ENCODE data around the gene SNTB2.
A peak's percentile ranks its signal among the peaks of the same experiment; 100 is the strongest.

Gene SNTB2

DNA sequence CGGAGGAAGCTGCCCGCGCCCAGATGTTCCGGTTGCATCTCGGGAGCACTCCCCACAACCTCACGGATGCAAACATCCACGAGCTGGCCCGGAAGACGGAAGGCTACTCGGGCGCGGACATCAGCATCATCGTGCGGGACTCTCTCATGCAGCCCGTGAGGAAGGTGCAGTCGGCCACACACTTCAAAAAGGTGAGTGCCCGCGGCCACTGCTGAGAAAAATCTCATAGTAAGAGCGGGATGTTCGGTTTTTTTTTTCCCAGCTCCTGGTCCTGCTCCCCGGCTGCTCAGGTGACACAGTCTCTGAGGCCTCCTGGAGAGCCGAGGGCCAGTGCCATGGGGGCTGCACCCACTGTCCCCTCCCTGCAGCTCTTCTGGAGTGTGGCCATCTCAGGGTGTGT is 134.1 kb downstream of the SNTB2 start:
- DNase-seq, result no peak

DNA sequence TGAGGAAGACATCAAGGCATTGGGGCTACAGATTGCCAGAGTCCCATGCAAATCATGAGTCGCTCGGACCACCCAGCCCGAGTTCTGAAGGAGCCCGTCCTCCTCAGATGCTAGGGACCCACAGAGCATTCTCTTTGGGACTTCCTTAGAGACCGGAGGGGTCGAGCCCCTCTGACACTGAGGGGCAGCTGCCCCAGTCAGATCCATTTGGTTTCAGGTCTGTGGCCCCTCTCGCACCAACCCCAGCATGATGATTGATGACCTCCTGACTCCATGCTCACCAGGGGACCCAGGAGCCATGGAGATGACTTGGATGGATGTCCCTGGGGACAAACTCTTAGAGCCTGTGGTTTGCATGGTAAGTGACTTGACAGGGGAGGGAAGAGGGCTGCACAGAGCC is 135.4 kb downstream of the SNTB2 start:
- no peak for DNase-seq

DNA sequence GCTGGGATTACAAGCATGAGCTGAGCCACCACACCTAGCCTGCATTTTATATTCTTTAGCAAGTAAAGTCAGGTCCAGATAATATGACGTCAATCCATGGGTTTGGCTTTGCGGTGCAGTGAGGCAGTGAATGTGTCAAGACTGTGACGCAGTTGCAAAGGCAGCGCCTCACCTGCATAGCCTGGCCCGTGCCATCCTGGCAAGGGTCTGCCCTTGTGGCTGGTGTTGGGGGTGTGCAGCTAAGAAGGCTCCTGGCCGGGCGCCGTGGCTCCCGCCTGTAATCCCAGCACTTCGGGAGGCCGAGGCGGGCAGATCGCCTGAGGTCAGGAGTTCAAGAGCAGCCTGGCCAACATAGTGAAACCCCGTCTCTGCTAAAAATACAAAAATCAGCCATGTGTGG is 136.5 kb downstream of the SNTB2 start:
- no peak for DNase-seq

DNA sequence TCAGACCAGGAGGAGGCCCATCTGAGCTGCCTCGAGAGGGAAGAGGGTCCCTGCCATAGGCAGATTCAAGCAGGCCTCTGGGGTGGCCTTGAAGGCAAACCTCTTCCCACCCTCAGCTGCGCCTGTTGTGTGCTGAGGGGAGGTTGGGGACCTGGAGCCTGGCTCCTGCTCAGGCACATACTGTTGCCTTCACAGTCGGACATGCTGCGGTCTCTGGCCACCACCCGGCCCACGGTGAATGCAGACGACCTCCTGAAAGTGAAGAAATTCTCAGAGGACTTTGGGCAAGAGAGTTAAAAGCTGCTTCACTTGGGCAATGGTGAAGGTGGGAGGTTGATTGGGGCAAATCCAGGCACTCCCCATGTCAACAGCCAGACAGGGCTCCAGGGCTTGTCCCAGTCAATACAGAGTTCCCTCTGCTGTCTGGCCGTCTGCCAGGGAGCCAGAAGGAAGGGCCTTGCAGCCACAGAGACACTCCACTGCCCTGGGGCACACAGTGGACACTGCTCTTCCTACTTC is 137.1 kb downstream of the SNTB2 start:
- DNase-seq, result no peak

DNA sequence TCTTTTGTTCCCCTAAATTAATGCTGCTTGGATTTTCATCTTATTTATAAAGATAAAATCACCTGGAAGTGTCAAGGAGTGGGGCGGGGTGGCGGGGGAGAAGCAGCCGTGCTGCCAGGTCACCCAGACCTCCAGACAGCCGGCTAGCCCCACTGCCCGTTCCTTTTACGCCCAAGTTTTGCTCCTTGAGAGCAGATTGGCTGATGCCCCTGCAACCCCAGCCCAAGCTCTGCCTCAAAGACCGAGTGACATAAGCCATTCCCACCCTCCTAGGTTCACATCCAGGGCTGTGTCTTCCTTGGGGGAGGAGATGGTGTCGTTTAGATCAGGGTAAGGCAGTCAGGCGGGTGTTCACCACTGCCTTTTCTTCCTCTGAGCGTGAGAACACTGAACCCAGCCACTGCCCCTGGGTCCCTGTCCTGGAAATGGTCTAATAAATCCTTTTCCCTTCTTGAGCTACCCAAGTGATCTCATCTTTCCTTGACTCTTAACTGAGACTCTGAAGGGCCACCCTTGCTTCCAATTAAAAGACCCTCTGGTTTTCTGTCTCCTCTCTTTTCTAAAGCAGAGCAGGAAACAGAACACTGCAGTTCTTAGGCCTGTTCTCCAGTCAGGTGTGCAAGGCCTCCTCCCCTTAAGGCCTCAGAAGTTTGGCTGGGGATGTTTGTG is 137.8 kb downstream of the SNTB2 start:
- DNase-seq, result no peak

DNA sequence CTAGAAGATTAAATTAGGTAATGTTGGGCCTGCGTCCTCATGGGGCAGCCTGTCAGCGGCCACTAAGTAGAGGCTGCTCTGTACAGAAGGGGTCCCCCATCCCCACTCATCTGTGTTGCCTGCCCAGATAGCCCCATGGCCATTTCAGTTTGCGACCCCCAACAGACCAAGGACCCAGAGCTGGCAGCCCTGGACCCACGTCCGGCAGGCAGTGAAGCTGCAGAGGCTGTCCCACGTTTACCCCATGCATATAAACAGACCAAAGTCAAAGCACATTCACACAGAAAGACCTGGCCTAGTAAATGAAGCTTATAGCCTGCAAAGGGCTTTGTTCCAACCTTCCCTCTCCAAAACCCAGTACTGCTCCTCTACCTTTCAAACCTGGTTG is 138.8 kb downstream of the SNTB2 start:
- DNase-seq, result no peak

DNA sequence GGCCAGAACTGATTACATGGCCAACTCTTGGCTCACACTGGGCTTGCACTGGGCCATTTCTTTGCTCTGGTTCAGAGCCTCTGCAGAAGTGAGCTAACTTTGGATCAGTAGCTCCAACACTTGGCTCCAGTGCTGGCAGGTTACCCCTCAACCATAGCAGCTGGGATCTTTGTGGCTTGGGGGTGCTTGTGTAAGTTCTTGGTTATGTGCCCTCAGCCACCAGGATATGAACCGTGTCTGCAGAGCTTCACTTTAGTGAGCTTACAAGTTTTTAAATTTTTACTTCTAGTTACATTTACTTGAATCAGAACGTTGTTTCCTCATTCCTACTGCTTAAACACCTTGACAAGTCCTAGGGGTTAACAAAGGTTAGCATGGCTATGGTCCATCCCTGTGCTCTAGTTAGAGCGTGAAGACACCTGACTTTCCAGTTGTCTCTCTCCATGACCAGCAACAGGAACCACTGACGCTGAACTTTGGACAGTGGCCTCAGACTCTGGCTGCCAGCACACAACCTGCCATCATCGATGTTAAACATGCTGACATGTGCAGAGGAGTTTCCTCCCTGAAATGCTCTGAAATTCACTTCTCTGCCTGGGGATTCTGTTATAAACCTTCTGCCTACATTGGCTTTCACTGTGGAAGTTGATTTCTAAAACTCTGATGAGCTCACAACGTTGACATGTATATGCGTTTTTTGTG is 139.4 kb downstream of the SNTB2 start:
- DNase-seq, result no peak

DNA sequence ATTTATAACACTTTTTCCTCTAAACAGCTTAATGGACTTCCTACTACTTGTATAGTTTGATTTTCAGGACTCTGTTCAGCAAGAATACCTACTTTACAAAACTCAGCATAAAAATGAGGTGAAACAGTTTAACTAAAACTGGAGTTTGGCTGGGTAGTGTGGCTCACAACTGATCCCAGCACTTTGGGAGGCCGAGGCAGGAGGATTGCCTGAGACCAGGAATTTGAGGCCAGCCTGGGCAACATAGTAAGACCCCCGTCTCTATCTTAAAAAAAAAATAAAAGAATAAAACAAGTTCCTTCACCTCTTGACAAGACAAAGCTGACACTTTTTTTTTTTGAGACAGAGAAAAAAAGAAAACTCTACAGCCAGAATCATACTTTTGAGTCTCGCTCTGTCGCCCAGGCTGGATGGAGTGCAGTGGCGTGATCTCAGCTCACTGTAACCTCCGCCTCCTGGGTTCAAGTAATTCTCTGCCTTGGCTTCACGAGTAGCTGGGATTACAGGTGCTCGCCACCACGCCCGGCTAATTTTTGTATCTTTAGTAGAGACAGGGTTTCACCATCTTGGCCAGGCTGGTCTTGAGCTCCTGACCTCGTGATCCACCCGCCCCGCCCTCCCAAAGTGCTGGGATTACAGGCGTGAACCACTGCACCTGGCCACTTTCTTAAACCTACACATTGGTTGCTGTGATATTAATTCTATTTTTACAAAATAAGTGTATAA is 140.8 kb downstream of the SNTB2 start:
- DNase-seq, result no peak

DNA sequence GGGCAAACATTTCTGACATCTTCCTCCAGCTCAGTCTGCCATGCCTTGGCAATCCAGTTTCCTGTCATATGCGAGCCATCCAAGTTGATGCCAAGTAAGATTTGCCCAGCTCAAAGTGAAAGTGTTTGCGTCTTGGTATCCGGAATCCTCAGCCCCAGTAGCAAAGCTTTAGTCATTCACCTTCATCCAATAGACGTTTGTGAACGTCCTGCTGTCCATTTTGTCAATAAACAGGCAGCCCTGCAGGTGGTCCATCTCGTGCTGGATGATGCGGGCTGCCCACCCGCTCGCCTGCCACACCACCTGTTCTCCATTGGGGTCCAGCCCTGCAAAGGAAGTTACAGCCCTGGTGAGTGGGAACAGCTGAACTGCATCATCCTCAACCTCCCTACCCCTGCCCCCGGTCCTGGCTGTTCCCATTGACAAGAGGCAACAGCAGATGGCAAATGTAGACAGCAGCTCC is 141.9 kb downstream of the SNTB2 start:
- peak in 1 of 2 experiments; percentile 55 for DNase-seq

DNA sequence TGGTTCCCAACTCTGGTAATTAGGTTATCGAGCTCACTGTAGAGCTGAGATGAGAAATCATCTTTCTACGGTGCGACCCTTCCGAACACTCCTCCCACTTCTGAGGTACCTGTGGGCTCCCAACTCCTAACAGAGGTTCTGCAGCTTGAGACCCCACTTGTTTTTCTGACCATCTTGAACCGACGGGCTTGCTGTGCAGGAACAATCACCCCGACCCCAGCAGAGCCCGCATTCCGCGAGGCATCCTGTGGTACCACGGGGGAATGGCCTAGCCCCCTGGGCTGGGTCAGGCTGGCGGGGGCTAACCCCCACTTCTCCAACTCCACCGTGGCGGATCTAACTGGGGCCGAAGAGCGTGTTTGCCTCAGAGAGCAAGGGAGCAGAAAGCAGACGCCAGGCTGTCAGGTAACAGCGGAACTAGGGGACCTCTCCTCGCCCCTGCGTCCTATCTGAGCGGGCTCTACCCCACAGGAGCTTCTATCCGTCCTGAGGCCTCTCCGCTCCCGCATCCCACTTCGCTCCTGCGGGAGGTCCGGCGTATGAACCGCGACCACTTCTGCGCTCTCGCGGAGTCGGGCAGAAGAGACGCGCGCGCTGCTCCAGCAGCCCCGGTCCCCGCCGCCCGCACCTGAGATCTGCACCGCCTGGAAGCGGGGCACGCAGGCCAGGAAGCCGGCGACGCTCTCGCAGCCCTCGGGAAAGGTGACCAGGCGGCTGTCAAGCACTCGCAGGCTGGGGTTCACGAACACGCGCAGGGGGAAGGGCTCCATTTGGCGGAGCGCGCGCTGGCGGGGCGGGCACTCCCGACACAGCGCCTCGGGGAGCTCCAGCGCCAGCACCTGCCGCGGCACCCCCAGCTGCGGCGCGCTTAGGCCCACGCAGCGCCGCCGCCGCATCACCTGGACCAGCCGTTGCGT is 142.7 kb downstream of the SNTB2 start:
- no peak for DNase-seq

DNA sequence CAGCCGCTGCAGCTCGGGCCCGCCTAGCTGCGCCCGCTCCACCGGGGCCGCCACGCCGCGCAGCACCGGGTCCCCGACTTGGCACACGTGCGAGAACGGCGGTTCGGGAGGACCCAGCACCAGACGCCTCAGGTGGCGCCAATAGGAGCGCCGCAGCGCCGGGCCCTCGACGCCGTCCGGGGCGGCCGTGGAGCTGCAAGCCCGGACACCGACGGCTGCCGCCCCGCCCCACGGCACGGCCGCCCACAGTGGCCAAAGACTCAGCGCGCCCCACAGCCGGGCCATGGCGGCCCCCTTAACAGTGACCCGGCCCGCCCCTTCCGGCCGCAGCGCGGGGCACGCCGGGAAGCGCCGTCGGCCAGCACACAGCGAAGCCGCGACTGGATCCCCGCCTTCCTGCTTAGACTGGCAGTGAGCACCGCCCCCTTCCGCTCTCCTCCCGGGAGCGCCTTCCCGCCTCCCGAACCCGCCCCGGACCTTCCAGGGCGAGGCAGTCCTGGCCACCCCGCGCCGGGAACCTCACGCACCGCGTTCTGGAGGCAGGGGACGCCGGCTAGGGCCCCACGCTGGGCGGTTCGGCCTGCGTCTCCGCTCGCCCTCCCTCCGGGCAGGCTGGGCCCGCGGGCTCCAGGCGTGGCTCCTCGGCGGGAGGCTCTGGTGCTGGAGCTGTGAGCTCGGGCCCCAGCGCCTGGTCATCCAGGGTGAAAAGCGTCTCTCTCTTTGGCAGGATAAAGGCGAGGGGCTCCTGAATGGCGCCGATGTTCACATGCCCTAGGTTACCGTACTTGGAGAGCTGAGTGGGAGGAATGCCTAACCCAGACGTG is 143.5 kb downstream of the SNTB2 start, which contains the start of gene PDF:
PDF (minus strand) TSS at position 303 of the 824 bp plus-strand sequence; CDS start at position 285, 18 bp downstream.
- peak; percentile 72 to 86 for DNase-seq

DNA sequence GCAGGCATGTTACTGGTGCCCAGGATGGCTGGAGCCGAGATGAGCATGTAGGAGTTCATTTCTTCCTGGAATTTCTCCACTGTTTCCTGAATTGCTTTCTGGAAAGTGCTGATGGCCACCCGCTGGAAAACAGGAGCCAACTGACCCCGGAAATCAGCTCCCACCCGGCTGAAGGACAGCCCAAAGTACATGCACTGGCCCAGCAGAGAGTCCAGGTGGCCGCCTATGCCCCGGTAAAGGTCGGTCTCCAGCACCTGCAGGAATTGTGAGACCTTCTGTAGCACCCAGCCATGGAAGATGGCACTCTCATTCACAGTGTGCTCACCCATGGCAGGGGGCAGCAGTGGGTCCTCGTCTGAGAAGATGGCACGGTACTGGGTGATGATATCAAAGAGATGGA is 147.7 kb downstream of the SNTB2 start:
- no peak for DNase-seq

DNA sequence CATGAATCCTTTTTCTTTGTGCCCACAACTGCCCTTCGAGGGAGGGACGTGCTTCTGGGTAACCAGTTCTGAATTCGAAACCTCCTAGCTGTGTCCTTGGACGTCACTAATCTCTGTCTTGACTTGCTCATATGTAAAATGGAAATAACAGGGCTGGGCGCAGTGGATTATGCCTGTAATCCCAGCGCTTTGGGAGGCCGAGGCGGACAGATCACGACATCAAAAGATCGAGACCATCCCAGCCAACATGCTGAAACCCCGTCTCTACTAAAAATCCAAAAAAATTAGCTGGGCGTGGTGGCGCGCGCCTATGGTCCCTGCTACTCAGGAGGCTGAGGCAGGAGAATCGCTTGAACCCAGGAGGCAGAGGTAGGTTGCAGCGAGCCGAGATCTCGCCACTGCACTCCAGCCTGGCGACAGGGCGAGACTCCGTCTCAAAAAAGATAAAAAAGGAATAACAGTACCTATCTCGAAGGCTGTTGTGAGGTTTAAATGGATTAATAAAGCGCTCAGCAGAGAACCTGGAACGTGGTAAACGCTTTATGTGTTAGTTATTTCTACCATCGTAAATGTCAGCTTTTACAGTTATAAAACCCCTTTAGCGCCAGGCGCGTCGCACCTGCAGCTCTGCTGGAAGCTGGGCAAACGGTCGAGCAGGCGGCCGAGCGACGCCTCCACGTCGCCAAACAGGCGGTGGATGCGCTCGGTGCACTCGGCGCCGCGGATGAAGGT is 151.8 kb downstream of the SNTB2 start:
- no peak for DNase-seq

DNA sequence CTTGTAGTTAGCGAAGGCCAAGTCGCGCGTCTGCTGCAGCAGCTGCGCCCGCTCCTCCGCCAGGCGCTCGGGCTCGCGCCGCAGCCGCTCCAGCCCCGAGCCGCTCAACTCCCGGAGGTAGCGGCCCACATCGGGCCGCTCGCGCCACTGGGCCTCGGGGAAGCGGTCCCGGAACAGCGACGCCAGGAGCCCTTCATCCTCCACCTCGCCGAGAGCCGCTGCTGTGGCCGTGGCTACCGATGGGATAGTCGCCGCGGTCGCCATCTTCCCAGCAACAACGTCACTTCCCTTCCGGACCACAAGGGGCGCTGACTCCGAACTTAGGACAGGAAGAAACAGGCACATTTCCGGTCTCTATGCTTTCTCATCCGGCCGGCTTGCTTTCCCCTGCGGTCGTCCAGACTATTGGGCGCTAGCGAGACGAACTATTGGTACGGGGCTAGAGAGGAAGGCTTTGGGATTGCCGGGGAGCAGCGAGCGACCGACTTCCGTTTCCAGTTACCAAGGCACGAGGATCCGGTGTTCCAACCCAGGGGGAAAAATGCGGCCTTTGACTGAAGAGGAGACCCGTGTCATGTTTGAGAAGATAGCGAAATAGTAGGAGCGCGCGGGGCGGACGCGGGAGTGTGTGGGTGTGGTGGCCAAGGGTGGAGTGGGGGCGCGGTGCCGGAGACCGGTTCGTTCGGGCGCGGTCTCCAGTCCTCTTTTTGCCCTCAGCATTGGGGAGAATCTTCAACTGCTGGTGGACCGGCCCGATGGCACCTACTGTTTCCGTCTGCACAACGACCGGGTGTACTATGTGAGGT is 152.5 kb downstream of the SNTB2 start, which contains the start of the genes COG8 and NIP7:
COG8 (minus strand) TSS at position 276 of the 806 bp plus-strand sequence; CDS start at position 264, 12 bp downstream.
NIP7 (plus strand) TSS at position 484 of the 806 bp plus-strand sequence; CDS start at position 542, 58 bp downstream.
- peak; percentile 94 to 99 for DNase-seq

DNA sequence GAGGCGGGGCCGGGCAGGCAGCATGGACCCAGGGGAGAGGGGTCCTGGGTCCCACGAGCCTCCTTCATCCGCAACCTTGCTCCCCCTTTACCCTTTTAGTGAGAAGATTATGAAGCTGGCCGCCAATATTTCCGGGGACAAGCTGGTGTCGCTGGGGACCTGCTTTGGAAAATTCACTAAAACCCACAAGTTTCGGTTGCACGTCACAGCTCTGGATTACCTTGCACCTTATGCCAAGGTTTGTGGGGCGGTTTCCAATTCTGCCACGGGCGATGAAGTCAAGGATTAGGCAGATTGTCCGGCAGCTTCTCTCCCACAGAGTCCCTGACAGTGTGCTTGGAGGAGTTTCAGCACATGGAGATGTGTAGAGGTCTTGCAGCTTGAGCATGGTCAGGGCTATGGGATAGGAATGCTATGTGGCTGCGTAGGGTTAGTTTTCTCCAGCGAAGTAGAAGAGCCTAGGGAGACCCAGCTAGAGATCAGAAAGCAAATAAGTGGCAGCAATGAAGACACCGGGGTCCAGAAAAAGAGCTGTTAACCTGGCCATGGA is 153.2 kb downstream of the SNTB2 start:
- no peak for DNase-seq

DNA sequence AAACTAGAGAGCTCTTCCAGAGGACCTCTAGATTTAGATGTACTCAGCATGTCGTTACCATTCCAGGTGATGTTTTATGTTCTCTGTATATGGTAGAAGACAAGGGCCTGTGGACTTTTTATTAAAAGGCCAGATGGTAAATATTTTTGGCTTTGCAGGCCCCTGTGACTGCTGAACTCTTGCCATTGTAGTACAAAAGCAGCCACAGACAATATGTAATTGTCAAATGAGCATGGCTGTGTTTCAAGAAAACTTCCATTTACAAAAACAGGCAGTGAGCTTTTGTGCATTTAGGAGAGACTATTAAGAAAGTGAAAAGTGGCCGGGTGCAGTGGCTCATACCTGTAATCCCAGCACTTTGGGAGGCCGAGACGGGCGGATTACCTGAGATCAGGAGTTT is 157.2 kb downstream of the SNTB2 start:
- DNase-seq, result no peak

DNA sequence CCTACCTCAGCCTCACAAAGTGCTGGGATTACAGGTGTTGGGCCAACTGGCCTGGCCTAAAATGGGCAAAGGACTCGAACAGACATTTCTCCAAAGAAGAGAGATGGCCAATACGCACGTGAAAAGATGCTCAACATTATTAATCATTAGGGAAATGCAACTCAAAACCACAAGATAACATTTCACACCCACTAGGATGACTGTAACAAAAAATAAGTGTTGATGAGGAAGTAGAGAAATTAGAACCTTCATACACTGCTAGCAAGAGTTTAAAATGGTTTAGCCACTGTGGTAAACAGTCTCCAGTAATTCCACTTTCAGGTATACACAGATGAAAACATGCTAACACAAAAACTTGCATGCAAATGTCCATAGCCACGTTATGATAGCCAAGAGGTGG is 159.0 kb downstream of the SNTB2 start:
- DNase-seq, result no peak

DNA sequence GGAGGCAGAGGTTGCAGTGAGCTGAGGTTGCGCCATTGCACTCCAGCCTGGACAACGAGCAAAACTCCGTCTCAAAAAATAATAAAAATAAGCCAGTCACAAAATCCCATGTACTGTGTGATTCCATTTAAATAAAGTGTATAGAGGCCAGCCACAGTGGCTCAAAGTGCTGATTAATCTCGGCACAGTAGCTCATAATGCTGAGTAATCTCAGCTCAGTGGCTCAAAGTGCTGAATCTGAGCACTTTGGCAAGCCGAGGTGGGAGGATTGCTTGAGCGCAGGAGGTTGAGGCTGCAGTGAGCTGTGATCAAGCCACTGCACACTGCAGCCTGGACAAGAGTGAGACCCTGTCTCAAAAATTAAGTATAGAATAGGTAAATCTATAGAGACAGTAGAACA is 159.7 kb downstream of the SNTB2 start:
- no peak for DNase-seq

DNA sequence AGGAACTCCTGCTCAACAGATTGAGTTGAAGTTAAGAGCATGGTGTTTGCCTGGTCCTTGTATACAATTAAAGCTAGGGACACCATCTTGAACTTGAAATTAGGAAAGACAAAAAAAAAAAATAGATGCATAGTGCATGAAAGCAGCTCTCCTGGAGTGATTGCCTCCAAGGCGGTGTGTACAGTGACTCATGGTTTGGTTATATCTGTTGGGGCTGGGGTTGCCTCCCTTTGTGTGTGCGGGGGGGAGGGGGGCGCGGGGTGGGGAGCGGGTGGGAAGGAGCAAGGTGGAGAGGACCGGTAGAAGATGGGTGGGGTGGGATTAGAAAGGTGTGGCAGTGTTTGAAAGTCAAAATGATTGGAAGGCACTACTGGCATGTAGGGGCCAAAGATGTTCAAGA is 161.3 kb downstream of the SNTB2 start:
- DNase-seq, result no peak

Data from SW 1271 (cell line).